WTC11 (cell line): ENCODE data around the gene TDRD1.

ENCODE experiments used
- ATF3 ChIP-seq: sonication (generic); formaldehyde crosslinking; conservative IDR thresholded peaks from 2 replicates; pipeline ENCODE4 v1.8.1; 2022; ENCODE audit warnings: mild to moderate bottlenecking, missing genetic modification reagents
- ATF6 ChIP-seq: sonication (generic); formaldehyde crosslinking; IDR thresholded peaks from 2 replicates; pipeline ENCODE4 v1.8.1; 2023; ENCODE audit warnings: mild to moderate bottlenecking, missing genetic modification reagents
- CTCF ChIP-seq: fragments of 200-600 bp; IDR thresholded peaks from 2 replicates; pipeline ENCODE4 v1.8.0; 2022; ENCODE audit warnings: antibody characterized with exemption
- E2F5 ChIP-seq: sonication (generic); formaldehyde crosslinking; IDR thresholded peaks from 2 replicates; pipeline ENCODE4 v1.8.1; 2022; ENCODE audit warnings: mild to moderate bottlenecking, moderate library complexity, missing genetic modification reagents
- ETV6 ChIP-seq: sonication (generic); formaldehyde crosslinking; IDR thresholded peaks from 2 replicates; pipeline ENCODE4 v1.8.1; 2022; ENCODE audit warnings: mild to moderate bottlenecking, missing genetic modification reagents
- NR2C2 ChIP-seq: sonication (generic); formaldehyde crosslinking; IDR thresholded peaks from 2 replicates; pipeline ENCODE4 v1.8.0; 2022; ENCODE audit warnings: mild to moderate bottlenecking, missing genetic modification reagents
- TEAD4 ChIP-seq: sonication (generic); formaldehyde crosslinking; IDR thresholded peaks from 2 replicates; pipeline ENCODE4 v1.8.0; 2022; ENCODE audit warnings: mild to moderate bottlenecking, missing genetic modification reagents
- ZNF121 ChIP-seq: sonication (generic); formaldehyde crosslinking; IDR thresholded peaks from 2 replicates; pipeline ENCODE4 v1.8.0; 2023; ENCODE audit warnings: missing genetic modification reagents
- ZNF317 ChIP-seq: sonication (generic); formaldehyde crosslinking; IDR thresholded peaks from 2 replicates; pipeline ENCODE4 v1.8.1; 2023; ENCODE audit warnings: low read depth, mild to moderate bottlenecking, moderate library complexity, missing genetic modification reagents, borderline replicate concordance

- TF ChIP-seq ETV6 (CRISPR knock-in tag): no peak
- no peak for TF ChIP-seq ATF3 (CRISPR knock-in tag)
- no peak for TF ChIP-seq CTCF
- TF ChIP-seq ATF6 (CRISPR knock-in tag): no peak
- no peak for TF ChIP-seq ZNF121
- TF ChIP-seq TEAD4: no peak
- TF ChIP-seq E2F5 (CRISPR knock-in tag): no peak
- TF ChIP-seq NR2C2 (CRISPR knock-in tag): no peak
- TF ChIP-seq ZNF317 (CRISPR knock-in tag): no peak
Observed at GRCh38 chr10:114166043-114166442, 13.1 kb upstream of the TDRD1 start.
